ENCODE results near the gene FNDC5. TPM values are rescaled to one million over a fixed set of nuclear protein-coding genes. Genes with fewer than 3 reads are reported as not detected.

FNDC5 gene
- total RNA-seq, 3 donors from 2014 or later = 0.38 to 0.51 (median 0.41) TPM

DNA sequence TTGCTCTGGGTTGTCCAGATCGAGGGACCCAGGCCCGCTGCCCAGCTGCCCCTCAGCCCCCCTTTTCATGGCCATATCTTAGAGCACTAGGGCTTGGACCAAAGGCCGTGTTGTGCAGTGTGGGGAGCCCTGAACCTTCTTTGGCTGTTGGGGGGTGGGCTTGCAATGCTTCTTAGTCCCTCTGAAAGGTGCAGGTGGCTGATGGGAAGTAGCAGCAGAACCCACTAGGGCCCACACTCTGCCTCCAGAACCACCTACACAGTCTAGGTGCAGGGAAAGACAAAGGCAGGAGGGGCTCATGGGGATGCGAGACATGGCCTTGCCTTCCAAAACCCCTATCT lies 13.3 kb upstream of the FNDC5 start:
- Histone ChIP-seq H3K9me3 (no peaks in the 10 kb centered on the region), H3K4me1 (ENCODE audit: low read depth) (peaks cover 6% of the 10 kb centered on the region), H3K4me3 (no peak overlapping the region), H3K36me3 (ENCODE audit: low read depth) (no peaks in the 10 kb centered on the region)
- DNase-seq (no peak), ATAC-seq (no peak)
- TF ChIP-seq CTCF (IDR thresholded peaks at IDR 0.05) = no peak
- intact Hi-C loops (cut with DNase I, micrococcal nuclease) = no loop called here

DNA sequence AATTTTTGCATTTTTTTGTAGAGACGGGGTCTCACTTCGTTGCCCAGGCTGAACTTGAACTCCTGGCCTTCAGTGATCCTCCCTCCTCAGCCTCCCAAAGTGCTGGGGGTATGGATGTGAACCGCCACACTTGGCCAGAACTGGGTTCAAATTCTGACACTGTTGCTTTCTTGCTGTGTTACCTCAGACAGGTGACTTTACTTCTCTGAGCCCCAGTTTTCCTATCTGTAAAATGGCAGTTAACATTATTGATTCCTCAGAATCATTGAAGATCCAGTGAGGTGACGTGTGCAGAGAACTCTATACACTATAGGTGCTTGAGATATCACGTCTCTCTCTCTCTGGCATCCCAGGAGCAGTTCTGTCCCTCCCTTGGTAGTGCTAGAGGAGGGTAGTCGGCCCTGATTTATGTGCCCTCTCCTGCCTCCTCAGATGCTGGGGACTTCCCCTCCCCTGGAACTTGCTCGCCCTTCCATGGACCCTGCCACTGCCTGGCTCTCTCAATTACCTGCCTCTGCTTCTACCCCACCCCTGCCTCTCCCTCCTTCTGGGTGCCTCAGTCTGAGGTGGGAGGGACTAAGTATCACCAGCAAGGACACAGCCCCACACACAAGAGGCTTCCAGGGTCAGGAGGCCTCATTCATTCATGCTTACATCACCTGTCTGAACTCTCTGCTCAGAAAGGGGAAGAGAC lies 12.8 kb upstream of the FNDC5 start:
- no peak for DNase-seq
- intact Hi-C loops (cut with DNase I, micrococcal nuclease) = no loop called here
- Histone ChIP-seq H3K4me1 (ENCODE audit: low read depth) (peaks cover 6% of the 10 kb centered on the region), H3K4me3 (no peak overlapping the region), H3K36me3 (ENCODE audit: low read depth) (no peaks in the 10 kb centered on the region), H3K9me3 (no peaks in the 10 kb centered on the region)
- no peak for TF ChIP-seq CTCF (IDR thresholded peaks at IDR 0.05)
- no peak for ATAC-seq

DNA sequence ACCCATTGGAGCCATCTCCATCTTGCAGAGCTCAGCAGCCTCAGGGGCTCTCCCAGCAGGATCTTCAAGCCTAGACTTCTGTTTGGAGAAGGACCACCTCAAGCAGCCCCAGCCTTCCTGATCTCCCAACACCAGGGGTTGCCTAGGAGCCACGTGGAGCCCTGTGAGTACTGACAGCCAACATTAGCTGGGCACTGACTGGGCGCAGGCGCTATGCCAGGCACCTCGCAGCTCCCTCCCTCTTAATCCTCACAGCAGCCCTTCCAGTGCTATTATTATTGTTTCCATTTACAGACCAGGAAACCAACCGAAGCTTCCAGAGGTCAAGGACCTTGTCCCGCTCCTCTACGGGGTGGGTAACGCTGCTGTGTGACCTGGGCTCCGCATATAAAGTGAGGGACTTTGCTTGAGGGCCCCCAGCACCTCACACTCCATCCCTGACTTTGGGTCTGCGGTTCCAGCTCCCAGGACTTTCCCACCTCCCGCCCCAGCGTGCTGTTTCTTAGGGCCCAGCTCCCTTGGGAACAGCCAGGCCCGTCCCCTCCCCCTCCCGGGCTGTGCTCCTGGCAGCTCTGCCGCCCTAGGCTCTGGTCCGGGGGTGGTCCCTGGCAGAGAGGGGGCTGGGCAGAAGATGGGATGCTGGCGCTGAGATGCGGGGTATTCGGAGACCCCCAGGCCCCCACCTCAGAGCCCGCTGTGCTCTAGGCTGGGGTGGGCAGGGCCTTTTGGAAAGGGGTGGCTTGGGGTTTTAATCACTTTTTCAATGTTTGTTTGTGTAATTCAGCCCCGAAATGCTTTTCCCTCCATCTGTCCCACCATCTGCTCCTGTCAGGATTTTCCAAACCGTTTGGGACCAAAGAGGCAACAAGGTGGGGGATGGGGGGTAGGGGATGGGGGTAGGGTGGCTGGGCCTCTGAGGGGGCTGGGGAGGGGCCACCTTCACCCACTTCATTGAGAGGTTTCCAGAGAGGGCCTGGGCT lies 11.4 kb upstream of the FNDC5 start:
- Histone ChIP-seq H3K4me1 (ENCODE audit: low read depth) (peaks cover 6% of the 10 kb centered on the region), H3K36me3 (ENCODE audit: low read depth) (no peaks in the 10 kb centered on the region), H3K9me3 (no peaks in the 10 kb centered on the region), H3K4me3 (no peak overlapping the region)
- TF ChIP-seq CTCF (IDR thresholded peaks at IDR 0.05) = no peak
- ATAC-seq (no peak), DNase-seq (no peak)
- intact Hi-C loops (cut with DNase I, micrococcal nuclease) = no loop called here

GRCh38 chr1:32881291-32881690 lies 10.6 kb upstream of the FNDC5 start:
- no peak for TF ChIP-seq CTCF (IDR thresholded peaks at IDR 0.05)
- Histone ChIP-seq H3K4me3 (no peak overlapping the region), H3K4me1 (ENCODE audit: low read depth) (peaks cover 5% of the 10 kb centered on the region), H3K36me3 (ENCODE audit: low read depth) (no peaks in the 10 kb centered on the region), H3K9me3 (no peaks in the 10 kb centered on the region)
- peak; percentile 25 for ATAC-seq
- no peak for DNase-seq
- intact Hi-C loops (cut with DNase I, micrococcal nuclease) = no loop called here

GRCh38 chr1:32878637-32879041 lies 7.9 kb upstream of the FNDC5 start:
- intact Hi-C loops (cut with DNase I, micrococcal nuclease) = no loop called here
- Histone ChIP-seq H3K4me3 (no peak overlapping the region), H3K36me3 (ENCODE audit: low read depth) (no peaks in the 10 kb centered on the region), H3K4me1 (ENCODE audit: low read depth) (no peaks in the 10 kb centered on the region), H3K9me3 (no peaks in the 10 kb centered on the region)
- TF ChIP-seq CTCF (IDR thresholded peaks at IDR 0.05) = no peak
- ATAC-seq (no peak), DNase-seq (no peak)

All from mucosa of descending colon (tissue), 3 donors.